T-helper 2 cell treated with Interferon-gamma antibody and Interleukin-4, amounts not matched to agents 5 μg/mL and 100 μg/mL, for 36 hours (primary cell): ENCODE measurements around the gene ZNHIT2.
"Not testable (repeated sequence)": the region's sequence is repeated elsewhere in the genome, so short reads cannot be mapped to it uniquely, and the experiment has no call there.

Experiments used
- DNase-seq: peaks from one replicate; pipeline ENCODE4 v3.0.0; 2021; ENCODE audit warnings: low spot score
- H3K27ac Mint-ChIP-seq: one replicate; pipeline ENCODE4 v1.8.0; 2021; ENCODE audit warnings: mild to moderate bottlenecking, mixed read lengths
- H3K27me3 Mint-ChIP-seq: one replicate; pipeline ENCODE4 v1.8.0; 2021; ENCODE audit warnings: low read depth, mixed read lengths
- H3K36me3 Mint-ChIP-seq: one replicate; pipeline ENCODE4 v1.8.0; 2021; ENCODE audit warnings: low read depth, mixed read lengths
- H3K4me1 Mint-ChIP-seq: one replicate; pipeline ENCODE4 v1.8.0; 2021; ENCODE audit warnings: low read depth, mixed read lengths
- H3K4me3 Mint-ChIP-seq: one replicate; pipeline ENCODE4 v1.8.0; 2022; ENCODE audit warnings: mild to moderate bottlenecking, moderate library complexity, mixed read lengths
- H3K9me3 Mint-ChIP-seq: one replicate; pipeline ENCODE4 v1.8.0; 2021; ENCODE audit warnings: mixed read lengths

Gene ZNHIT2

DNA sequence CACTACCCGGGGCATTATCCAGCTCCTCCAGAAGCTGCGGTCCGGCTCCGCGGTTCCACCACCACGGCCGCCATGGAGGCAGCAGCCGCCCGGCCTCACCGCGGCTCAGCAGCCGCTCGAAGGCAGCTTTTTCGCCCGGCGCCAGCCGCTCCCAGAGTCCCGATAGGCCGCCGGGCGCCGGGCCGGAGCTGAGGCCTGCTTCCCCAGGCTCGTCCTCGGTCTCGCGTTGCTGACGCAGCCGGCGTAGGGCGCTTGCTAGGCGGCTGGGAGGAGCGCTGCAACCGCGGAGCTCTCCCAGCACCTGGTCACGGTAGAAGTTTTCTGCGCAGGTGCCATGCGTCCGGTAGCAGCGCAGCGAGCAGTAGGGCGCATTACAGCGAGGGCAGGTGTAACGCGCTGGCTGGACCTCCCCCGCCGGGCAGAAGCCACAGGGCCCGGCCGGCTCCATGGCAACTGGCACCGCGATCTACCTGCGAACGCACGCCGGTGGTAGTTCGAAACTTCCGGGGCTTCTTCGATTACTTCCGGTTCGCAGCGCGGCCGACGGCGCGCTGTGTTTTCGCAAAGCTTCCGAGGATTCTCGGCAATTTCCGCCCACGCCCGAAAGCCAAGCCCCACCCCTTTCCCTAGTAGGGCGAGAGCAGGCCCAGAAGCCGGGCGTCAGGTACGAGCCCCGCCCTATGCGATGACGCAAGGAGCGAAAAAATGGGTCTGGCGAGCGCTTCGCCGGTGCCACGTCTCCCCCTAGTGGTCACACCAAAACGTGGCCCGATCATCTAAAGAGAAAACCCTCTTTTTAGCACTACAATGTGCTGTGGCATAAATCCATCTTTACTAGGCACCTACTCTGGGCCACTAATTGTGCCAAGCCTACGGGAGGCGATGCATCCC, at the start of gene ZNHIT2:
TSS of gene ZNHIT2 (minus strand) at position 496 of the 891 bp plus-strand sequence. CDS start at position 448, 48 bp downstream.
- Mint-ChIP-seq H3K36me3 (peaks cover 39% of the 10 kb centered on the region), H3K9me3 (no peaks in the 10 kb centered on the region), H3K4me3 (peak within 1 kb of the TSS; percentile 88), H3K27me3 (no peaks in the 10 kb centered on the region), H3K4me1 (peaks cover 41% of the 10 kb centered on the region), H3K27ac (peak within 1 kb of the TSS; percentile 93)
- peak; percentile 100 for DNase-seq

DNA sequence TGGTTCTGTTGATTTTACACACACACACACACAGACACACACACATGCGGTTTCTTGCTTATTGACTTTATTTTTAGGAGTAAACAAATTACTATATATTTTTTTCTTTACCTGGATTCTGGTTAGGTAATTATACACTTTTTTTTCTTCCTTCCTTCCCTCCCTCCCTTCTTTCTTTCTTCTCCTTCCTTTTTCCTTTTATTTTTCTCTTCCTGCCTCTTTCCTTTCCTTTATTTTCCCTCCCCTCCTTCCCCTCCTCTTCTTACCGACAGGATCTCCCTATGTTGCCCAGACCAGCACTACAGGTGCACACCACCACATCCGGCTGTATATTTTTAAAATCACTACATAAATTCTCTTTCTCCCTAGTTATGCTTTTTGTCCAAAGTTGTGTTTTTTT, 49.4 kb upstream of the ZNHIT2 start:
- Mint-ChIP-seq H3K9me3 (no peaks in the 10 kb centered on the region), H3K4me1 (peaks cover 11% of the 10 kb centered on the region), H3K36me3 (no peaks in the 10 kb centered on the region), H3K27ac (no peak overlapping the region), H3K4me3 (no peak overlapping the region), H3K27me3 (no peaks in the 10 kb centered on the region)
- no peak for DNase-seq

DNA sequence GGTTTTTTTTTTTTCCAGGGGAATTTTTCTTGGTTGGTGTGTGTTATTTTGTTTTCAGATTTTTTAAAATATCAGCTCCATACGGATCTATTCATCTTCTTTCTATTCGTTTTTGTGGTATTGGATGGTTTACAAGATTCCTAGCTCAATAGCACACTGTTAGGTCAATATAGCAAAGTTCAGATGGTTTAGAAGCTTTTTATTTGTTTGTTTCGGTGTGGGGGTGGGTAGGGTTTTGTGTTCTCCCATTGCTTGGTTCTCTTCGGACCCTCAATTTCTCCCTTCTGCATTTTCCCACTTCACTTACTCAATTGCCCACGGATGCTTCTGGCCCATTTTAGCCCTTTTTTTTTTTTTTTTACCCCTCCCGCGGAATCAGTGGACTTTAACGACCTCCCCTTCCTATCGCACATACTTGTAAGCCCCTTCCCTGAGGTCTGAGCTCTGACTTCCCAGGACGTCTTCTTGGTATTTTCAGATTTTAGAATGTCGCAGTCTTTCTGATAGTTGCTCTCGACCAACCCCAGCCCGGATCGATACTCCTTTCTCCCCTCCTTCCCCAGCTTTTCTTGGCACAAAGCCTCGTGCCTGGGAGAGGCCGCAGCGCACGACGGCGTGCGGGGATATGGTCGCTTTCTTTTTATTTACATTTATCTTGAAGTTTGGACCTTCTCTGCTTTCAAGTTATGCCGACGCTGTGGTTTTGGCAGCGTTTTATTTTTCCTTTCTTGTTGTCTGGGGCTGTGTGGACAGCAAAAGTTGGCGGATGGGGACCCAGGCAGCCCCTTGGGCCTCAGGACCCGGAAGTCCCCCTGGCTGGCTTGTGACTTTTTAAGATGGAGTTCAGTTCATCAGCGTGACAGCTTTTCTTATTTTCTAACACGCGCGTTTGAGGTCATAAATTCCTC, 48.2 kb upstream of the ZNHIT2 start:
- H3K27me3 Mint-ChIP-seq, result peaks cover 2% of the 10 kb centered on the region
- DNase-seq, result no peak
- H3K36me3 Mint-ChIP-seq, result no peaks in the 10 kb centered on the region
- H3K27ac Mint-ChIP-seq, result no peak overlapping the region
- no peak overlapping the region for H3K4me3 Mint-ChIP-seq
- no peaks in the 10 kb centered on the region for H3K9me3 Mint-ChIP-seq
- H3K4me1 Mint-ChIP-seq, result peaks cover 11% of the 10 kb centered on the region

DNA sequence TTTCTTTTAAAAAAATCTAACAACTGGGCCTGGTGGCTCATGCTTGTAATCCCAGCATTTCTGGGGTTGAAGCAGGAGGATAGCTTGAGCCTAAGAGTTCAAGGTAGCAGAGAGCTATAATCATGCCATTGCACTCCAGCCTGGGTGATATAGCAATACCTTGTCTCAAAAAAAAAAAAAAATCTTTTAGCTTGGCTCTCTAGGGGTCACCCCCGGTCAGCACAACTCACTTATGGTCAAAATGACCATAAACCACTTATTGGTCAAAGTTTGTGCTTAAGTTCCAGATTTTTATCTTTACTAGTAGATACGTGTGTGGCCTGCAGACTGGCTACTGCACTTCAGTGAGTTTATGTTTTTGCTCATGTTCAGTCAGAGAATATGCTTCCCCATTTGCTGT, 46.2 kb upstream of the ZNHIT2 start:
- Mint-ChIP-seq H3K36me3 (no peaks in the 10 kb centered on the region), H3K27me3 (peaks cover 2% of the 10 kb centered on the region), H3K4me1 (peaks cover 3% of the 10 kb centered on the region), H3K27ac (no peak overlapping the region), H3K9me3 (no peaks in the 10 kb centered on the region), H3K4me3 (no peak overlapping the region)
- DNase-seq, result no peak

DNA sequence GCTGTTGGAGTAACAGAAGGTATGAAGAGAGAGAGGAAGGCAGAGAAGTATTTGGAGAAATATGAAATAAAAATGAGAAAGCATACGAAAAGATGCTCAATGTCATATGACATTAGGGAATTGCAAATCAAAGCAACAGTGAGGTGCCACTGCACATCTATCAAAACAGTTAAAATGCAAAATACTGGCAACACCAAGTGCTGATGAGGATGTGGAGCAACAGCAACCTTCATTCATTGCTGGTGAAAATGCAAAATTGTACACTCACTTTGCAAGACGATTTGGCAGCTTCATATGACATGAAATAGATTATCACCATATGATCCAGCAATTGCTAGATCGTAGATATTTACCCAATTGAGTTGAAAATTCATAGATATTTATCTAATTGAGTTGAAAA, 43.1 kb upstream of the ZNHIT2 start:
- no peaks in the 10 kb centered on the region for H3K36me3 Mint-ChIP-seq
- H3K4me1 Mint-ChIP-seq, result no peaks in the 10 kb centered on the region
- H3K27ac Mint-ChIP-seq, result no peak overlapping the region
- no peaks in the 10 kb centered on the region for H3K9me3 Mint-ChIP-seq
- H3K4me3 Mint-ChIP-seq, result no peak overlapping the region
- no peak for DNase-seq
- peaks cover 2% of the 10 kb centered on the region for H3K27me3 Mint-ChIP-seq

DNA sequence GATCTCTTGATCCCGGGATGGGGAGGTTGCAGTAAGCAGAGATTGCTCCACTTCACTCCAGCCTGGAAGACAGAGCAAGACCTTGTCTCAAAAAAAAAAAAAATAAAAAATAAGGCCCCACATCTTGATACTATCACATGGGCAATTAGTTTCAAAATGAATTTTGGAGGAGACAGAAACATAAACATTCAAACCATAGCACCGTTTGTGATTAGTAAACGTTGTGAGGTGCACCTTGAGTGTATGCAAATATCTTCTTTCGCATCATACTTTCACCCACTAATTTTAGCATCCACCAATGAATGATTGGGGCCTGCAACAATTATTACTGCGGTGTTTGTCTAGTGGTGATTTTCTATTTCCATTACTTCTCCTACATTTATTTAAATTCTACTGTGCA, 41.5 kb upstream of the ZNHIT2 start:
- H3K27me3 Mint-ChIP-seq, result peaks cover 2% of the 10 kb centered on the region
- H3K27ac Mint-ChIP-seq, result no peak overlapping the region
- no peaks in the 10 kb centered on the region for H3K9me3 Mint-ChIP-seq
- no peak for DNase-seq
- H3K36me3 Mint-ChIP-seq, result no peaks in the 10 kb centered on the region
- H3K4me3 Mint-ChIP-seq, result no peak overlapping the region
- H3K4me1 Mint-ChIP-seq, result no peaks in the 10 kb centered on the region

DNA sequence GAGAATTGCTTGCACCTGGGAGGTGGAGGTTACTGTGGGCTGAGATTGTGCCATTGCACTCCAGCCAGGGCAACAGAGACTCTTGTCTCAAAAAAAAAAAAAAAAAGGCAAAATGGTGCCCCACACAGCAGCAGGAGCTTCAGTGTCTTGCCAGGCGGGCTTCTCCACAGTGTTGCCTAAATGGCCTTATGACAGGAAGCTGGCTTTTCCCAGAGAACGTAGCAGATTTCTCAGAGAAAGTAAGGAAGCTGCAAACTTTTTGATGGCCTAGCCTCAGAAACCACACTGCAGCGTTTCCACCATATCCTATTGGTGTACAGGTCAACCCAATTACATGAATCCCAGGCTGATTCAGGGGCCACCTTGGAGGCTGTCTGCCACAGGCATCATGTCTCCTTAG, 39.8 kb upstream of the ZNHIT2 start:
- Mint-ChIP-seq H3K27ac (no peak overlapping the region), H3K4me3 (no peak overlapping the region), H3K9me3 (no peaks in the 10 kb centered on the region), H3K36me3 (no peaks in the 10 kb centered on the region), H3K4me1 (peaks cover 6% of the 10 kb centered on the region), H3K27me3 (peaks cover 2% of the 10 kb centered on the region)
- DNase-seq, result no peak

DNA sequence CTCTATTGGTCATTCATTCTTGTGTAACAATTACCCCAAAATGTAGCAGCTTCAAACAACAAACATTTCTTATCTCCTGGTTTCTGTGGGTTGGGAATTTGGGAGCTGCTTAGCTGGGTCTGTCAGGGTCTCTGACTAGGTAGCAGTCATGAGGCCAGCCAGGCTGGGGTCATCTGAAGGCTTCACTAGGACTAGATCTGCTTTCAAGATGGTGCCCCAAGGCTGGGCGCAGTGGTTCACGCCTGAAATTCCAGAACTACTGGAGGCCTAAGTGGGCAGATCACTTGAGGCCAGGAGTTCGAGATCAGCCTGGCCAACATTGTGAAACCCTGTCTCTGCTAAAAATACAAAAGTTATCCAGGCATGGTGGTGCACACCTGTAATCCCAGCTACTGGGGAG, 39.4 kb upstream of the ZNHIT2 start:
- Mint-ChIP-seq H3K27me3 (peaks cover 2% of the 10 kb centered on the region), H3K4me3 (no peak overlapping the region), H3K36me3 (no peaks in the 10 kb centered on the region), H3K4me1 (peaks cover 10% of the 10 kb centered on the region), H3K9me3 (no peaks in the 10 kb centered on the region), H3K27ac (no peak overlapping the region)
- DNase-seq, result no peak

DNA sequence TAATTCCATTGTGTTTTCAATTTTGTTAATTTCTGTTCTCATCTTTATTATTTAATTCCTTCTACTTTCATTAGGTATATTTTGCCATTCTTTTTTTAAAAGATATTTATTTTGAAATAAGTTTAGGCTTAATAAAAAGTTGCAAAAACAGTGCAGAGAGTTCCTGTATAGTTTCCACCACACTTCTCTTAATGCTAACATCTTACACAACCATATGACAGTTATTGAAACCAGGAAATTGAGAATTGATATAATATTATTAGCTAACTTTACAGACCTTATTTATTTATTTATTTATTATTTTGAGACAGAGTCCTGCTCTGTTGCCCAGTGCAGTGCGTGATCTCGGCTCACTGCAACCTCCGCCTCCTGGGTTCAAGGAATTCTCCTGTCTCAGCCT, 38.8 kb upstream of the ZNHIT2 start:
- no peak overlapping the region for H3K4me3 Mint-ChIP-seq
- no peak overlapping the region for H3K27ac Mint-ChIP-seq
- peaks cover 12% of the 10 kb centered on the region for H3K4me1 Mint-ChIP-seq
- DNase-seq, result no peak
- H3K36me3 Mint-ChIP-seq, result no peaks in the 10 kb centered on the region
- peaks cover 2% of the 10 kb centered on the region for H3K27me3 Mint-ChIP-seq
- H3K9me3 Mint-ChIP-seq, result no peaks in the 10 kb centered on the region

DNA sequence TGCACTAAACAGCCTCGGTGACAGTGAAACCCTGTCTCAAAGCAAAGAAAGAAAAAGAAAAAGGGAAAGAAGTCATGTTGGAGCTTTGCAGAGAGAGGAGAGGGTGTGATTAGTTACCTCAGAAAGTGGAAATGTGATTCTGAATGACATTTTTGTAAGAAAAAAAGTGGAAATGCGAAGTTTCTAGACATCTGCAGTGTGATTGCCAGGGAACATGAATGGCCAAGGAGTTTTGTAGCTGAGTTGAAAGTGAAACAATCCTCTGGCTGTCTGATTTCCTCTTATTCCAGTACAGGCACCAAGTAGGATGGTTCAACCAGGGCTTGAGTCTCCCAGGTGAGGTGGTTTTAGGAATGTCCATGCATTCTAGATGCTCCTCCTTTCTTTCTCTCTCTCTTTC, 34.6 kb upstream of the ZNHIT2 start:
- no peaks in the 10 kb centered on the region for H3K9me3 Mint-ChIP-seq
- H3K4me1 Mint-ChIP-seq, result peaks cover 17% of the 10 kb centered on the region
- DNase-seq, result no peak
- no peak overlapping the region for H3K27ac Mint-ChIP-seq
- H3K27me3 Mint-ChIP-seq, result no peaks in the 10 kb centered on the region
- no peak overlapping the region for H3K4me3 Mint-ChIP-seq
- no peaks in the 10 kb centered on the region for H3K36me3 Mint-ChIP-seq

DNA sequence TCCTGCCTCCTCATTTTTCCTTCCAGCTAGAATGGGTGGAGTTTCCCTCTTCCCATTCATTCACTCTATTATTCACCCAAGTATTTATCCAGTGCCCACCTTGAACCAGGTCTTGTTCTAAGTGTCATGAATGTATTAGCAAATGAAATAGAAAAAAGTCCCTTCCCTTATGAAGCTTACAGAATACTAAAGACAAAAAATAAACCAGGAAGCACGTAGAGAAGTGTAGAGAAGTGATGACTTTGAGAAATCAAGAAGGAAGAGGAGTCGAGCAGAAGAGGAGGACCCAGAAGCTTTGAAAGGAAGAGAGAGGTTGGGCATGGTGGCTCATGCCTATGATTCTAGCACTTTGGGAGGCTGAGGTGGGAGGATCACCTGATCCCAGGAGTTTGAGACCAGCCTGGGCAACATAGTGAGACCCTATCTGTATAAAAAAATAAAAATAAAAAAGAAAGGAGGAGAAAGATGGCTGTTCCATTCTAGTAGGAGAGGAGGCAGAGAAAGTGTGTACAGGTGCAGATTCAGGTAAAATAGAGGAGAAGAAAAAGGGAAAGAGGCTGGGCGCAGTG, 33.9 kb upstream of the ZNHIT2 start:
- Mint-ChIP-seq H3K36me3 (no peaks in the 10 kb centered on the region), H3K27ac (no peak overlapping the region)
- no peak for DNase-seq

DNA sequence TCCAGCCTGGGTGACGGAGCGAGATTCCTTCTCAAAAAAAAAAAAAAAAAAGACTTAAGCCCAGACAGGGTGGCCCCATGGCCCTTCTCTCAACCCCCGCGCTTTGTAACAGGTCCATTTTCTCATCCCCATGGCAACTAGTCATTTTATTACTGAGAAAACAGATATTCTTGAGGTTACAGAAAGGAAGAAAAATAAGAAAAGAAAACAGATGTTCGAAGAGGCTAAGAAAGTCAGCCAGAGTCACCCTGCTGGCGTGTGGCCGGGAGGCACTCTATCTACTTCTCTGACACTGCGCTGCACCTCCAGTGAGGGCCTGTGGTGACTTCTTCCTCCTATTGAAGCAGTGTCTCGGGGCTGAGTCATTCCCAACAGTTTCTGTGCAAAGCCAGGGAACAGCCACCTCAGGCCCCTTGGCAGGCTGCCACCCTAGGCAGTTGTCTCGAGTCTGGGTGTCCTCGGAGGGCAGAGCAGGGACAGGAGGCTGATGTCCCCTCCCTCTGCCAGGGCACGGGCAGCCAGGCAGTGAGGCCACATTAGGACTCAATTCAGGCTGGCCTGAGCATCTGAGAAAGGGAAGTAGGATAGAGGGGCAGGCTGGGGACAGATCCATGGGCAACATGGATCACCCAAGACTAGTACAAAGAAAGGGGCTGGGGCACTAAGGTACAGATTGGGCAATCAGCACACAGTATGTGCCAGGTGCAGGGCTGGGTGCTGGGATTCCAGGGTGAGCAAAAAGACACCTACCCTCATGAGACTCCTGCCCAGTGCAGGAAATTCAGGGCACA, 33.2 kb upstream of the ZNHIT2 start:
- Mint-ChIP-seq H3K4me3 (no peak overlapping the region), H3K27me3 (no peaks in the 10 kb centered on the region), H3K9me3 (no peaks in the 10 kb centered on the region), H3K4me1 (peaks cover 17% of the 10 kb centered on the region), H3K36me3 (no peaks in the 10 kb centered on the region), H3K27ac (no peak overlapping the region)
- DNase-seq, result peak; percentile 22

More for the DNA sequence above, 33.9 kb upstream of the ZNHIT2 start:
- Mint-ChIP-seq H3K27me3 (no peaks in the 10 kb centered on the region), H3K4me3 (no peak overlapping the region), H3K4me1 (peaks cover 17% of the 10 kb centered on the region), H3K9me3 (no peaks in the 10 kb centered on the region)

DNA sequence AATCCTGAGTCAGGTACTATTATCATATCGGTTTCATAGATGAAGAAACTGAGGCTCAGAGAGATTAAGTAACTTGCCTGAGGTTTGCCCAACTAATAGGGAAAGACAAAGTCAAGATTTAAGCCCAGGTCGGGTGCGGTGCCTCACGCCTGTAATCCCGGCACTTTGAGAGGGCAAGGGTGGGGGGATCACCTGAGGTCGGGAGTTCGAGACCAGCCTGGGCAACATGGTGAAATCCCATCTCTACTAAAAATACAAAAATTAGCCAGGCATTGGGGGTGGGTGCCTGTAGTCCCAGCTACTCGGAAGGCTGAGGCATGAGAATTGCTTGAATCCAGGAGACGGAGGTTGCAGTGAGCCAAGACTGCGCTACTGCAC, 32.6 kb upstream of the ZNHIT2 start:
- not testable (repeated sequence) for DNase-seq, H3K27ac Mint-ChIP-seq, H3K4me3 Mint-ChIP-seq, H3K27me3 Mint-ChIP-seq, H3K9me3 Mint-ChIP-seq, H3K36me3 Mint-ChIP-seq
- H3K4me1 Mint-ChIP-seq, result peaks cover 17% of the 10 kb centered on the region
